CD4-positive, alpha-beta T cell (primary cell): ENCODE measurements around the gene PHAF1. TPM values are rescaled to one million over a fixed set of nuclear protein-coding genes. Genes with fewer than 3 reads are reported as not detected.

Source experiments
- ATAC-seq: fragments of 200-7000 bp; cut with Tn5 transposase; one replicate; pipeline ENCODE4 v1.10.0; 2022; ENCODE audit warnings: mild to moderate bottlenecking; ENCODE audit not compliant: poor library complexity
- CTCF ChIA-PET: fragments of 350-600 bp; sonication (Branson Sonifier 250); formaldehyde crosslinking; loops from one replicate; lab custom pipeline; 2021; ENCODE audit warnings: antibody characterized with exemption, inconsistent platforms; lab: Charles Lee
- POLR2A ChIA-PET: fragments of 350-600 bp; sonication (Branson Sonifier 250); formaldehyde crosslinking; loops from one replicate; lab custom pipeline; 2021; ENCODE audit warnings: antibody characterized with exemption, inconsistent platforms; lab: Charles Lee
- DNase-seq, 14 experiments: peaks; one replicate each; pipeline ENCODE4 v3.0.0-alpha.2; 2013 to 2020; ENCODE audit warnings: mixed read lengths in 2 of 14
- H3K27ac ChIP-seq, 2 donors: one replicate each; pipeline versions ENCODE4 v1.5.1 to v1.7.0; 2013; ENCODE audit warnings: low read length in 2 of 2, low read depth in 1 of 2, mild to moderate bottlenecking in 1 of 2
- H3K27me3 ChIP-seq, 2 experiments: 1 replicate in 1 of 2; 2 replicates in 1 of 2; pipeline versions ENCODE4 v1.6.1 to v1.7.0; 2013; ENCODE audit warnings: low read length in 2 of 2, control low read depth in 1 of 2, mild to moderate bottlenecking in 1 of 2, moderate library complexity in 1 of 2; ENCODE audit not compliant: insufficient read depth in 2 of 2, control insufficient read depth in 1 of 2
- H3K36me3 ChIP-seq: one replicate; pipeline ENCODE4 v1.6.1; 2013; ENCODE audit warnings: low read length, control low read depth; ENCODE audit not compliant: insufficient read depth
- H3K4me1 ChIP-seq: one replicate; pipeline ENCODE4 v1.6.1; 2013; ENCODE audit warnings: low read length, control low read depth; ENCODE audit not compliant: insufficient read depth
- H3K4me3 ChIP-seq: one replicate; pipeline ENCODE4 v1.5.1; 2013; ENCODE audit warnings: mild to moderate bottlenecking, low read length, moderate library complexity
- H3K9me3 ChIP-seq, 2 experiments: 1 replicate in 1 of 2; 2 replicates in 1 of 2; pipeline versions ENCODE4 v1.6.1 to v1.7.0; 2013; ENCODE audit warnings: low read length in 2 of 2, mild to moderate bottlenecking in 2 of 2, control low read depth in 1 of 2, moderate library complexity in 1 of 2; ENCODE audit not compliant: control insufficient read depth in 1 of 2, insufficient read depth in 1 of 2
- H3K27ac Mint-ChIP-seq: one replicate; pipeline ENCODE4 v1.8.0; 2020; ENCODE audit warnings: mixed read lengths
- H3K27me3 Mint-ChIP-seq: one replicate; pipeline ENCODE4 v1.8.0; 2021; ENCODE audit warnings: mixed read lengths
- H3K36me3 Mint-ChIP-seq: one replicate; pipeline ENCODE4 v1.8.0; 2021; ENCODE audit warnings: low read depth, mixed read lengths
- H3K4me1 Mint-ChIP-seq: one replicate; pipeline ENCODE4 v1.8.0; 2021; ENCODE audit warnings: low read depth, mixed read lengths
- H3K4me3 Mint-ChIP-seq: one replicate; pipeline ENCODE4 v1.8.0; 2020; ENCODE audit warnings: mild to moderate bottlenecking, mixed read lengths
- H3K9me3 Mint-ChIP-seq: one replicate; pipeline ENCODE4 v1.8.0; 2020; ENCODE audit warnings: mixed read lengths
- CTCF ChIP-seq: fragments of 200-600 bp; IDR thresholded peaks from one replicate; pipeline ENCODE4 v1.8.0; 2022; ENCODE audit warnings: antibody characterized with exemption, mild to moderate bottlenecking
- intact Hi-C, 2 experiments: fragments of 100-400 bp; cut with DNase I in 1 of 2; cut with micrococcal nuclease in 1 of 2; formaldehyde crosslinking; loops; one replicate each; pipeline versions ENCODE4 v1.15.1 to v1.9.0; 2023 to 2025; cut with DNase I, micrococcal nuclease
- total RNA-seq, 174 experiments: library from RNA in 2 of 174; stranded (reverse) in 2 of 174; gene quantifications; one replicate each; pipeline ENCODE4 v1.2.3 and lab custom pipeline; 2021 to 2026

PHAF1 gene
- total RNA-seq, 2 experiments from 2014 or later = 10.6 to 10.8 TPM

DNA sequence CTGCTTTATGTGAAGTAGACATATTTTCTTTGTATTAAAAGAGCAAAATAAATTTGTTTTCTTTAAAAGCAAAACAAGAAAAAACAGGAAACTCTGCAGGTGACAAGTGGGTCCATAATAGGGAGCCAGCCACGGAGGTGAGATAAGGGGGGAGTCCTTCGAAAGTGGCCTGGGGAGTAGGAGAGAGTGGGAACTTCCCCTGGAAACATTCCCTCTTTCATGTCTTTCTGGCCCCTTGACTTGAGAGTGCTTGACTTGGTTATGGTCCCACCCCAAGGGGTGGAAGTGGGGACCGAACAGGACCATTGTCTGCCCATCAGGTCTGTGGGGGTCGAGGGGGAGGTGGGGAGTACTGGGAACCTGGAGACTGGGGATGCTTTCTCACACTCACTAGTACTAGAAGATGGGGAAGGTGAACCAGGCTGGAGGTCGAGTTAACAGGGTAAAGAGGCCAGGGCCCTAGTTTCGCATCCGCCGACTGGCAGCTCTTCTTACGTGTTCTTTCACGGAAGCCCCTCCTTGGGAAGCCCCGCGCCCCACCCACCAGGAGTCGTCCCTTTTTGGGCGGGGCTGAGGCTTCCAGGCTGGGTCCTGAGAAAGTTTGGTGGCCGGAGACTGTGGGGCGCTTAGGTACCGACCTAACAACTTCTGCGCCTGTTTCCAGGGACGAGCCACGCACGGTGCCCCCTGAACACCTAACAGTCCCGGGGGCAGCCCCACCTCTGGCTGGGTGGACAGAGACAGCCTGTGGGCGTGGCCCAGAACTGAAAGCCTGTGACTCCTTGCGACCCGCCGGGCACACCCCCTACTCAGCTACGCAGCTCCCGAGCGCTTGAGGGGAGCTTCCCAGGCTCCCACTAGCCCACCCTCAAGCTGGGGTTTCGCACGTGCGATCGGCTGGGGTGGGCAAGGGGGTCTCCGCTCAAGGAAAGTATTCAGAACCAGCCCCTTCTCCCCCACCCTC lies 49.2 kb downstream of the PHAF1 start:
- H3K27ac Mint-ChIP-seq = peak overlapping the region; percentile 95
- ChIA-PET POLR2A (interaction anchor here (0.6 to 5.5 kb wide), 17 partner anchors 9 to 607 kb away, joined by 3 to 51 read pairs (median 5); partner anchors contain the start of genes B3GNT9, CBFB, CKLF and MATCAP1), CTCF (interaction anchor here (0.9 to 4.0 kb wide), 6 partner anchors 8 to 141 kb away, joined by 3 to 20 read pairs (median 8); partner anchors contain the start of genes B3GNT9 and MATCAP1)
- H3K4me1 ChIP-seq = peaks cover 93% of the 10 kb centered on the region
- peak overlapping the region; percentile 100 for H3K4me3 ChIP-seq
- H3K27me3 ChIP-seq = peaks cover 18 to 25% of the 10 kb centered on the region in 2 experiments
- no peaks in the 10 kb centered on the region for H3K36me3 ChIP-seq
- no peaks in the 10 kb centered on the region for H3K9me3 Mint-ChIP-seq
- TF ChIP-seq CTCF = no peak
- H3K9me3 ChIP-seq = peaks cover 0 to 6% of the 10 kb centered on the region in 2 experiments
- H3K4me3 Mint-ChIP-seq = peak overlapping the region; percentile 95
- DNase-seq = peak; percentile 65 to 93 (median 76)
- peaks cover 20% of the 10 kb centered on the region for H3K36me3 Mint-ChIP-seq
- ATAC-seq = peak; percentile 31
- H3K27me3 Mint-ChIP-seq = peaks cover 30% of the 10 kb centered on the region
- intact Hi-C loops = loop anchor here in 1 of 2 experiments (1.0 to 2.0 kb wide), 2 partner anchors 50 to 85 kb away; partner anchors contain the start of gene PHAF1
- peaks cover 58% of the 10 kb centered on the region for H3K4me1 Mint-ChIP-seq
- peak overlapping the region; percentile 81 to 98 for H3K27ac ChIP-seq

- peaks cover 0 to 23% of the 10 kb centered on the region in 2 experiments for H3K9me3 ChIP-seq
- Mint-ChIP-seq H3K27ac (no peak overlapping the region), H3K27me3 (peaks cover 50% of the 10 kb centered on the region), H3K4me3 (peak overlapping the region; percentile 75), H3K4me1 (peaks cover 50% of the 10 kb centered on the region), H3K9me3 (no peaks in the 10 kb centered on the region), H3K36me3 (peaks cover 20% of the 10 kb centered on the region)
- H3K36me3 ChIP-seq = no peaks in the 10 kb centered on the region
- ATAC-seq = no peak
- H3K27me3 ChIP-seq = peaks cover 40 to 49% of the 10 kb centered on the region in 2 experiments
- no peak for TF ChIP-seq CTCF
- CTCF ChIA-PET = interaction anchor here (4.0 kb wide), 1 partner anchor 24 kb away, joined by 20 read pairs; no protein-coding TSS in a partner anchor
- DNase-seq = peak in 1 of 14 experiments; percentile 35
- no peak overlapping the region for H3K27ac ChIP-seq
- peaks cover 84% of the 10 kb centered on the region for H3K4me1 ChIP-seq
- peak overlapping the region; percentile 100 for H3K4me3 ChIP-seq
- intact Hi-C loops = loop anchor here (2.0 kb wide), 2 partner anchors 21 to 133 kb away; partner anchors contain the start of genes MATCAP1 (in 2 of the 2) and CBFB (in 1 of the 2)
- POLR2A ChIA-PET = interaction anchor here (0.8 to 5.5 kb wide), 6 partner anchors 11 to 268 kb away, joined by 3 to 51 read pairs (median 16); partner anchors contain the start of genes B3GNT9, FHOD1 and MATCAP1
These were observed 51.9 kb downstream of the PHAF1 start for GRCh38 chr16:67161595-67162058.
